Stimulated activated CD4-positive, alpha-beta T cell treated with anti-CD3 and anti-CD28 coated beads, Interleukin-1b, Interleukin-23, amount 100 ng/mL, for 4 hours (primary cell): Measurements from ENCODE around the gene ZSCAN10.
"Not testable (repeated sequence)": the region's sequence is repeated elsewhere in the genome, so short reads cannot be mapped to it uniquely, and the experiment has no call there.

Experiments used
- DNase-seq, 2 donors: peaks; one replicate each; pipeline ENCODE4 v3.0.0-alpha.2; 2020; ENCODE audit warnings: low read depth in 2 of 2

The ZSCAN10 gene

GRCh38 chr16:3085868-3086595 lies 13.1 kb downstream of the ZSCAN10 start:
- no peak for DNase-seq

- no peak for DNase-seq
Measured at GRCh38 chr16:3084969-3085670, 14.0 kb downstream of the ZSCAN10 start.

DNA sequence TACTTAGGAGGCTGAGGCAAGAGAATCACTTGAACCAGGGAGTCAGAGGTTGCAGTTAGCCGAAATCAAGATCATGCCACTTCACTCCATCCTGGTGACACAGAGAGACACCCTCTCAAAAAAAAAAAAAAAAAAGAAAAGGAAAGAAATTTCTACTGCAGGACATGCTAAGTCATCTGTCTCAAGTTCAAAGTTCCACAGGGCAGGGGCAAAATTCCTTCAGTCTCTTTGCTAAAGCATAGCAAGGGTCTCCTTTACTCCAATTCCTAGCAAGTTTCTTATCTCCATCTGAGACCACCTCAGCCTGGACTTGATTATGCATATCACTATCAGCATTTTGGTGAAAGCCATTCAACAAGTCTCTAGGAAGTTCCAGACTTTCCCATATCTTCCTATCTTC lies 14.6 kb downstream of the ZSCAN10 start:
- DNase-seq: no peak

DNA sequence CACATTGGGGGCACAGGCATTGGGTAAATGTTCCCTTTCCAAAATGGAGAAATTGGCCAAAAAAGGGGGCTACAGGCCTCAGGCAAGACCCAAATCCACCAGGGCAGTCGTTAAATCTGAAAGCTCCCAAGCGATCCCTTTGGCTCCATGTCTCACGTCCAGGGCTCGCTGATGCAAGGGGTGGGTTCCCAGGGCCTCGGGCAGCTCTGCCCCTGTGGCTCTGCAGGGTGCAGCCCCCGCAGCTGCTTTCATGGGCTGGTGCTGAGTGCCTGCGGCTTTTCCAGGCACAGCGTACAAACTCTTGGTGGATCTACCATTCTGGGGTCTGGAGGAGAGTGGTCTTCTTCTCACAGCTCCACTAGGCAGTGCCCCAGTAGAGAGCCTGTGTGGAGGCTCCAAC lies 15.7 kb downstream of the ZSCAN10 start:
- not testable (repeated sequence) for DNase-seq

- not testable (repeated sequence) for DNase-seq
Measured at GRCh38 chr16:3081957-3082356, 17.1 kb downstream of the ZSCAN10 start.

DNA sequence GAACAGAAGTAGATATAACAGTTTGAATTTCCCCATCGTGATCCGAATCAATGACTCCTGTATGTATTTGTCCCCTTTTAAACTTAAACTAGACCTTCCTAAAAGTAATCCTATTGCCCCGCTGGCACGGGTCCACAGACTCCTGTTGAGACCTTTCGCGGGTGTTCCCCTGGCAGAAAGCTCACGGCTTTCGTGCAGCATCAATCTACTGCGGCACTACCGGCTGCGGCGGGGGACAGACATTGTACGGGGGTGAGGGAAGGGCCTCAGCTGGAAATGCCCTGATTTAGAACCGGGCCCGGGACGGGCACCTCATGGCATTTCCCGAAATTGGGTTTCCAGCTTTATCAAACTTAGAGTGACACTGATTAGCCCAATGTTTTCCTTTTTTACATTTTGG lies 19.1 kb downstream of the ZSCAN10 start:
- DNase-seq: no peak

GRCh38 chr16:3076577-3076976 lies 22.5 kb downstream of the ZSCAN10 start:
- DNase-seq: no peak

DNA sequence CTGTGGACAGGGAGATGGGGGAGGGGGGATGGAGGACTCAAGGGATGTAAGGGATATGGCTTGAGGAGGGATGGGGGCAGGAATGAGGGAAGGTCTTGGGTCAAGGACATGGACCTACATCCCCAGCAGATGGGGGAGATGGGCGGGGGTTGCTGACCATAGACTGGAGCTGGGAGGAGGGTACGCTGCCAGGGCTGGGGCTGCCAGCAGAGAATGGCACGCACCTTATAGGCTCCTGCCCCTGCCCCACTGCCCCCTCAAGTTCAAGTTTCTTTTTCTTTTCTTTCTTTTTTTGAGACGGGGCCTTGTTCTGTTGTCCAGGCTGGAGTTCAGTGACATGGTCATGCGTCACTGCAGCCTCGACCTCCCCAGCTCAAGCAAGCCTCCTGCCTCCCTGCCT lies 23.1 kb downstream of the ZSCAN10 start:
- not testable (repeated sequence) for DNase-seq

- DNase-seq: no peak
Measured at GRCh38 chr16:3075523-3075915, 23.6 kb downstream of the ZSCAN10 start.

- peak in 1 of 2 donors; percentile 45 for DNase-seq
Measured at GRCh38 chr16:3074860-3075522, 24.1 kb downstream of the ZSCAN10 start.

GRCh38 chr16:3073448-3073847 lies 25.6 kb downstream of the ZSCAN10 start:
- no peak for DNase-seq

DNA sequence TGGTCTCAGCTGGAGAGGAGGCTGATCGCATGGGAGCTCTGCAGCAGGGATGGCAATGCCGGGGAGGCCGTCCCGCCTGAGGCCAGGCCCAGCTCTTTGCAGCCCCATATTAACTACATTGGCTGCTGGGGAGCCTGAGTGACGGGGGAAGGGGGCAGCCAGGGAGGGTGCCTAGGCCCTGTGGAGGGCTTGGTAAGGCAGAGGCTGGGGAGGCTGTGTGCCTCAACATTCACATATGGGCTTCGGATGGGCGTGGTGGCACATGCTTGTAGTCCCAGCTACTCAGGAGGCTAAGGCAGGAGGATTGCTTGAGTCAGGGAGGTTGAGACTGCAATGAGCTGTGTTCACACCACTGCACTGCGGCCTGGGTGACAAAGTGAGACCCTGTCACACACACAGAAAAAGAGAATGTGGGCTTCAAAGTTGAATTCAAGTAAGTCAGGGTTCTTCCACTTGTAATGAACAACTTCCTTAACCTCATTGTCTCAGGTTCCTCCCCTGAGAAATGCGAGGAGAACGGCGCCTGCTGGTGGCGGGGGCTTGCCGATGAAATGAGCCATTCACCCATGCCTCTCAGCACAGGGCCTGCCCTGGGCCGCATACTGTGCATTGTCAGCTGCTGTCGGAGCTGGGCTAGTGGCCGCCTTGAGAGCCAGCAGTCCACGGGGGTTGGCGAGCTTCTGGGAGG lies 26.4 kb downstream of the ZSCAN10 start:
- not testable (repeated sequence) for DNase-seq

GRCh38 chr16:3072148-3072547 lies 26.9 kb downstream of the ZSCAN10 start:
- DNase-seq: not testable (repeated sequence)

- DNase-seq: no peak
Measured at GRCh38 chr16:3071655-3072054, 27.4 kb downstream of the ZSCAN10 start.

DNA sequence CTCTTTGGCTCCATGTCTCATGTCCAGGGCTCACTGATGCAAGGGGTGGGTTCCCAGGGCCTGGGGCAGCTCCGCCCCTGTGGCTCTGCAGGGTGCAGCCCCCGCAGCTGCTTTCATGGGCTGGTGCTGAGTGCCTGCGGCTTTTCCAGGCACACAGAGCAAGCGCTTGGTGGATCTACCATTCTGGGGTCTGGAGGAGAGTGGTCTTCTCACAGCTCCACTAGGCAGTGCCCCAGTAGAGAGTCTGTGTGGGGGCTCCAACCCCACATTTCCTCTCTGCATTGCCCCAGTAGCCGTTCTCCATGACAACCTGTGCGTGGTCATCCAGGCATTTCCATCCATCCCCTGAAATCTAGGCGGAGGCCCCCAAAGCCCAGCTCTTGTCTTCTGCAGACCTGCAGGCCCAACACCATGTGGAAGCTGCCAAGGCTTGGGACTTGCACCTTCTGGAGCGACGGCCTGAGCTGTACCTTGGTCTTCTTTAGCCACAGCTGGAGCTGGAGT lies 28.4 kb downstream of the ZSCAN10 start:
- no peak for DNase-seq

GRCh38 chr16:3069146-3069545 lies 29.9 kb downstream of the ZSCAN10 start:
- not testable (repeated sequence) for DNase-seq

DNA sequence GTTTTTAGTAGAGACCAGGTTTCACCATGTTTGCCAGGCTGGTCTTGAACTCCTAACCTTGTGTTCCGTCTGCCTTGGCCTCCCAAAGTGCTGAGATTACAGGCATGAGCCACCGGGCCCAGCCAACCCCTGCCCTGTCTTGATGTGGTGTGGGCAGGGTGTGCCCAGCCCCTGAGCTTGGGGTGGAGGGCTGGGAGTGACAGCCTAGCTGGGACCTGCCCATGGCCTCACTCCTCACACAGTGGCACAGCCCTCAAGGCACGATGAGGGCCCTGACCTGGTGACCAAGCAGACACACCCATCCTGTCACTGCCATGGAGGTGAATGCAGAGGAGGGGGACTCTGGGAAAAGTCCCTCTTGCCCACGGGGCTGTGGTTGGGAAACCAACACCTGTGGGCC lies 30.6 kb downstream of the ZSCAN10 start:
- DNase-seq: no peak

DNA sequence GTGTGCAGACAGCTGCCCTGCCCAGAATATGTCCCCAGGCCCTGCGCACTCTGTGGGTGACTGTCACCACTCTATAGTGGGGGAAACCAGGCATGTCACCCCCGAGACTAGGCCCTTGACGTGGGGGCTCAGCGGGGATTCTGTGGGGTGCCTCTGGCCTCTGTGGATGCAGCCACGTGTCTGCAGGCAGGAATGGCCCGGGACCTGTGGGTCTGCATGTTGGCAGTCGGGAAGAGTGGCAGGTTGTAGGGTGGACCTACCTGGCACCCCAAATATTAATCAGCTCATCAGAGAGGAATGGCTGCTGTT lies 32.7 kb downstream of the ZSCAN10 start:
- no peak for DNase-seq

- DNase-seq: no peak
Measured at GRCh38 chr16:3065742-3066439, 33.2 kb downstream of the ZSCAN10 start.

DNA sequence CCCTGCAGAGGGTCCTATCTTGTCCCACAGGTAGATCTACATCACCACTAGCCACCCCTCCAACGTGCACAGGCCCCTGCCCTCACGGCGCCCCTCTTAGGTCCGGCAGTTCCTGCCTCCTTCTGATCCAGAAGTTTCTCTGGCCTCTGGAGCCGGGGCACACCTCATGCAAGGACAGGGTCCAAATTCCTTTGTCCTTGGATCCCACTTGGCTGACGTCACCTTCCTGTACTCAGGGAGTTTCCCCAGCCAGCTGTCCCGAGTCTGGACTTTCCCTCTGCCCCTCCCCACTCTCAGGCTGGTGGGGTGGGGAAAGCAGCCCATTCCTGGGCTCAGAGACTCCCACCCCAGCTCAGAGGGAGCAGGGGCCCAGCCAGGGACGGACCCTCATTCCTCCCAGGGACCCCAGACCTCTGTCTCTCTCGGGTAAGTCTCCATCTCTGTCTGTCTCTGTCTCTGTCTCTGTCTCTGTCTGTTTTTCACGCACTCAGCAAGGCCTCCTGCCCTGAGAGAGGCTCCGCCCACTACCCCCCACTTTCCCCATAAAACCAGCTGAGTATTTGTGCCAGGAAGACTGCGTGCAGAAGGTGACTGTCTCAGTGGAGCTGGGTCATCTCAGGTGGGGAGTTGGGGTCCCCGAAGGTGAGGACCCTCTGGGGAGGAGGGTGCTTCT lies 33.9 kb downstream of the ZSCAN10 start, which contains the start of gene IL32:
IL32 (plus strand) TSS at position 572 of the 673 bp plus-strand sequence. CDS start 172 bp downstream, outside the sequence.
- peak; percentile 59 to 65 for DNase-seq
